HG02571 (cell line): ENCODE data around the gene CXorf49B.

Experiments
- ATAC-seq: cut with Tn5 transposase; IDR thresholded peaks from one replicate; pipeline ENCODE4 v1.9.1; 2021; ENCODE audit warnings: mild to moderate bottlenecking, moderate library complexity; ENCODE audit not compliant: unreplicated experiment

The CXorf49B gene

GRCh38 chrX:71815121-71815905 lies 52.2 kb downstream of the CXorf49B start:
- ATAC-seq: no peak

- no peak for ATAC-seq
Measured at GRCh38 chrX:71815906-71816156, 52.7 kb downstream of the CXorf49B start.
